ENCODE data around the gene FOXB2.

DNA sequence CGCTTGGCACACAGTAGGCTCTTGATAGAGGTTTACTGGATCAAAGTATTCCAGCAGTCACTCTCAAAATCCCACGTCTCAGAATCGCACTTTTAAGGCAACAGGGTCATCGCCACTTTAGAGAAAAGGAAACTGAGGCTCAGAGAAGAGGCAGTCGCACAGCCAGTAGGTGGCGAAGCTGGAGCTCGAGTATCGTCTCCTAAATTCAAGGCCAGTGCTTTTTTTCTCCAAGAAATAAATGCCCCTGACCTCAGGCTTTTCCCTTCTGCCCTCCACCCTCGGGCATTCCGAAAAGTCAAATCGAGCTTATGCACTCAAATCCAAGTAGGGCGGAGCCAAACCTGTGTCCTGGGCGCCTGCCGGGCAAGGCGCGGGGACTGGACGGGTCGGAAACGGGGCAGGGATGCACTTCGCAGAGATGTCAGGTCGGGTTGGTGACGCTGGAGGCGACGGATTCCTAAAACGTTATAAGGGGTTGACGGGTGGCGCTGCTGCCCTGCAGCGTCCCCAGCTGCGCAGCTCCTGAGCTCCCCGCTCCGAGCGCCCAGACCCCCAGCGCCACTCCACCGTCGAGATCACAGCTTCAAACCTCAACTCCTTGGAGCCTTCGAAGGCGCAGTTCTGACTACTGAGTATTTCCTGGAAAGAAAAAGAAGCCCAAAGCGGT, 4.7 kb upstream of the FOXB2 start:
- TF ChIP-seq POLR2A (IDR thresholded peaks at IDR 0.05; ENCODE audit: low read depth) (no peak), POLR2AphosphoS5 (IDR thresholded peaks at IDR 0.05) (no peak)
